Activated T-helper 1 cell treated with Interleukin-2 at 50 U/mL for 16 hours (primary cell): ENCODE measurements around the gene AUTS2.

Source experiments
- DNase-seq: peaks from one replicate; pipeline ENCODE4 v3.0.0-alpha.2; 2020; ENCODE audit warnings: low read depth

AUTS2 gene

DNA sequence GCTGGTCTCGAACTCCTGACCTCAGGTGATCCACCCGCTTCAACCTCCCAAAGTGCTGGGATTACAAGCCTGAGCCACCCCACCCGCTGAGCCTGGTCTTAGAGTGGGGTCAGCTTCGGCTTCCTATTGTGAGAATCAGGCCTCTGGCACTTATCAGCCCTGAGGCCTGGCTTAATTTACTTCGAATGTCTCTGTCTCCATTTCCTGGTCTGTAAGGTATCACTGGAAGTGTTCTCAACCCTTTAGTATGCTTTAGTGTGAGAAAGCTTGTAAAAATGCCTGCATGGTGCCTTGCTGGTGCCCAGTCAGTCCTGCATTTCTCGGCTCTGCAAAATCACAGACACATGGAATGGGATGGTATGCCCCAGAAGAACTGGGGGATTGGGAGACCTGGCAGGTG, 862.3 kb downstream of the AUTS2 start:
- DNase-seq, result no peak

GRCh38 chr7:70463352-70463938, 865.2 kb downstream of the AUTS2 start:
- DNase-seq, result no peak

- DNase-seq, result no peak
Observed at GRCh38 chr7:70466725-70467364, 868.6 kb downstream of the AUTS2 start.

- DNase-seq, result no peak
Observed at GRCh38 chr7:70470746-70471145, 872.5 kb downstream of the AUTS2 start.

DNA sequence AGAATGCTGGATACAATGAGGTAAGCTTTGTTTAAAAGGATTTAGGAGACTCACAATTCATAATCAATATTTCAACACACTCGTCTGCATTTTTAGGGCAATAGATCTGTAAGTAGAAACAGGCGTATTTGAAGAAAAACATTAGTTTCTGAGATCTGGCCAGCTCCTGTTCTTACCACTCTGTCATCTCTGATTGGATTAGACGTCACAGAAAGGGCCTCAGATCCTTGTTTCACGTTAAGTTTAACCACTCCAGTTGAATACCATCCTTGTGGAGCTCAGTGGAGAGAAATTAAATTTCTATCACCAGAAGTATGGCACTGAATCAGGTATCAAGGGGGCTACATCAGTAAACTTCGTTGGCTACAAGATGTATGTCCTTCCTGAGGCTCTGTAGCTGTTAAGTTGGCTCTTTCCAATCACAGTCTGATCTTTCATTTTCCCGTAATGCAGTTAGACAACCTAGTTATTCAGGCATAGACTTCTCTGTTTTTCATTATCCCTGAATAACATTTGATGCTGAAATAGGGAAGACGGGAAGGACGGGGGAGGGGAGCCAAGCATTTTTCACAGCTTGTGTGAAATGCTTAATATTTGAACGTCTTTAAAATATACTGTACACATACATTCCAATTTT, 874.4 kb downstream of the AUTS2 start:
- DNase-seq, result no peak

- DNase-seq, result no peak
Observed at GRCh38 chr7:70474639-70475234, 876.5 kb downstream of the AUTS2 start.

DNA sequence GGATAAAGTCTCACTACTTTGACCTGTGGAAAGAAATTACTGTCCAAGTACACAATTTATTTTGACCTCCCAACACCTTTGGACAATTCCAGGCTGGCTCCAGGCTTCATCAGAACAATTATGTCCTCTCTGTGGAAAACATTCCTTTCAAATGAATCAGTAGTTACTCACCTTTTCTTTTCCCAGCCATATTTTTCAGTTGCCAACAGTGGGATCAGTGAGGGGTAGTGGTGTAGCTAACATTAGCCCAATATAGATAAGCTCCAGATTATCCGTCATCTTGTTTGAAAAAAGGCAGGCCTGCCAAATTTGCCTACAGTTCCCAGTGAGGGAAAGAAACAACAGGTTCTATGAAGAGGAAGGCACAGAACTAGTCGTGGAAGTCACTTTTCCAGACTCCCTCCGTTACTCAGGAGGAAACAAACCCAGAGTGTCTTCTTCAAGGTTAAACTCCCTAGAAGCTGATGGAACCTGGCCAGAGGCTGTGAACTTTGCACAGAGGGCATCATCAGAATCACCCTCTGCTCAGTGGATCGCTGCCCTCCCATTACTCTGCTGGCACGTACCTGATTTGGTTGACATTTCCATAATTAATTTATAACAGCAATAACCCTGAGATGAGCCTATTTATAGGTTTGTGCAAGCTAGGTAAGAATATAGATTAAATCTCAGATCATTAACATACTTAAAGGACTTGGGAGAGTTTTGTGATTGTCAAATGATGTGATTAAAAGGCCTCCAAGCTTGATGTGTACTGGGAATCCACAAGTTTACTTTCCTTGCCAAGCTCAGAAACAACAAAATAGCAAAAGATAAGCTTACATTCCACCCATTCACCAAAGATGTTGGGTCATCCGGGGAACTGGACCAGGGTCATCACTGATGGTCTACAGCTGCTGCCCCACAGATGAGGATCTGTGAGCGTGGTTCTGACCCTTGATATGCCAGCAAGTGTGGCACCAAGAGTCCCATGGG, 879.0 kb downstream of the AUTS2 start:
- DNase-seq, result no peak

- DNase-seq, result no peak
Observed at GRCh38 chr7:70479153-70480021, 881.1 kb downstream of the AUTS2 start.

DNA sequence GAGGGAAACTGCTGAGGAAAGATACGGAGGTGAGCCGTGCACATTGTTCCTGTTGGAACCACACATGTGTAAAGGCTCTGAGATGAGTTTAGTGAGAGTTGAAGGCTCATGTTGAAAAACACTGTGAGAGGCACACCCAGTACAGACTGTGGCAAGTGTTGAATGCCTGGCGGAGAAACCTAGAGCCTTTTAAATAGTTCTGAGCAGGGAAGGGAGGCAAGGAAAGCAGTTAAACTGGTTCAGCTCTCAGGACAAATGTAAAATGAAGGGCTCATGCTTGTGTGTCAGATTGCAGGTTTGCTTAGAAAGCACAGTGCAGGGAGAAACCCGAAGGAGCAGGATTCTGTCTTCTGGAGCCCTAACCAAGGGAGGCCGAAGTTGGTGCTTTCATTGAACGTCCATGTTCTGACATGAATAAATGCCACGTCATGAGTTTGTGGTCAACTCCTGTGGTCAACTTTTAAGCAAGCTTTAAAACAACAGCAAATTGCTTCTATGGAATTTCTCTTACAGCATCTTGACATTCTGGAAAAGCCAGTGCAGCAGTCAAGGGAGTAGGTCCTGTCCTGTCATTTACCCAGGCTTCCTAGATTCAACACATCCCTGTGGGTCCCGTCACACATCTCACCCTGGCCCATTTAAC, 882.8 kb downstream of the AUTS2 start:
- no peak for DNase-seq

DNA sequence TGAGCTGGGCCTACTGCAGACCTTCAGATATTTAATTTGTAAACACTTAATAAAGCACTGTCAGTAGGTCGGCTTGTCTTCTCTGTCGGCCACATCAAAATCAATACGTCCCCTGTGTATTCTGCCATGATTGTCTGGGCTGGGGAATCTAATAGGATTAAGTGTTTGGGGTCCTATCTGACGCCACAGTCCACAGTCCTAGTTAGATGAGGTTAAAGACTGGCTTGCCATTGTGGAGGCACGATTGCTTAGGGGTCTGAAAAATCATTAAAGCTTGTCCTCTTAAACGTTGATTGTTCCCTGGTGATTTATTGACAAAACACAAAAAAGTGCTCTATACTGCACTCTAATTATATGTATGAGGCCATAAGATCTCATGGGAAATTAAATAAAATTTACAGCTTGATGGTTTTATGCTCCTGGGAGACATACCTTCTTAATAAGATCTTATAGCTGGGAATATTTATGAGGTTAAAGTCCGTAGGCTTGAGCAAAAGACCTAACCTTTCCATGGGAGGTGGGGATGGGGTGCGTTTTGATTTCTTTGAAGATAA, 883.4 kb downstream of the AUTS2 start:
- DNase-seq, result no peak

- no peak for DNase-seq
Observed at GRCh38 chr7:70484255-70484654, 886.0 kb downstream of the AUTS2 start.

DNA sequence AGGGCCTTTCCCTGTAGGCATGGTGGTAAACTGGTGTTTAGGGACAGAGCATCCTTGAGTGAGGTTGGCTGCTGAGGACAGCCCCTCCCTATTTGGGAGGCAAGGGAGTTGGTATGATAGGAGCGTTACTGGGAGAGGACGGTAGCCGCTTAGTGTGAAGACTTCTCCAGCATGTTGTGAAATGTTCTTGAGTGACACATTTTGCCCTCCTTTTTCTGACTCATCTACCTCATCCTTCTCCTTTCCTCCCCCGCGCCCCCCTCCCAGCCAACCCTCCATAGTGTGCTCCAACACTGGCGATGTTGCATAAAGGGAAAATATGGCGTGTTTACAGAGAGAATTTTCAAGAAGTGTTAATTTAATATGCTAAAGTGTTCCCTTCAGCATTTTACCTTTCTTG, 888.7 kb downstream of the AUTS2 start:
- no peak for DNase-seq

DNA sequence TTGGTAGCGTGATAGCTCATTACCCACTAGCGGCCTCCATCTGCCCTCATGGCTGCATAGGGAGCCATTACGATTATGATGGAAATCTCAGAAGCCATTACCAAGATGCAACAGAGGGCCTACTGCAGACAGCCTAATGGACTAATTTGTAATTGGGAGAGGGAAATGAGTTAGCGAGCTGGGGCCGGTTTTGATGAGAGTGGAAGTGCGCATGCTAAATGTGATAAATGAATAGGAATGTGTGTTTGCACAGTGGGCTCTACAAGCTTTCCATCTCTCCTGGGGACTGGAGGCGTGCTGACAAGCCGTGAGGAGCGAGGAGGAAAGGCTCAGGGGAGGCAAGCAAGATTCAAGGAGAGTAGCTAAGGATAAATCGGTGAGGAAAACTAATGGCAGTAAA, 889.2 kb downstream of the AUTS2 start:
- no peak for DNase-seq

- no peak for DNase-seq
Observed at GRCh38 chr7:70487886-70488285, 889.6 kb downstream of the AUTS2 start.

DNA sequence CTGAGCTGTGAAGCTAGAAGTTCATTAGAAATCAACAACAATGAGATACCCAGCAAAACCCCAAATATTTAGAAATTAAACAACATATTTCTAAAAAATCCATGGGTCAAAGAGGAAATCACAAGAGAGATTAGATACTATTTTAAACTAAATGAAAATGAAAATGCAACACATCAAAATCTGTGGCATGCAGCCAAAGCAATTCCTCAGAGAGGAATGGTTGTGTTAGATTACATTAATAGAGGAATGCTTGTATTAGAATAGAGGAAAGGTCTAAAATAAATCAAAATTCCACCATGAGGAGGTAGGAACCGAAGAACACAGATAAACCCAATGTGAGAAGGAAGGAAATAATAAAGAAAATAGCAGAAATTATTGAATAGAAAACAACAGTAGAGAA, 891.5 kb downstream of the AUTS2 start:
- DNase-seq, result no peak

- no peak for DNase-seq
Observed at GRCh38 chr7:70492625-70493024, 894.4 kb downstream of the AUTS2 start.

- no peak for DNase-seq
Observed at GRCh38 chr7:70494225-70495032, 896.2 kb downstream of the AUTS2 start.

- DNase-seq, result no peak
Observed at GRCh38 chr7:70495033-70495376, 896.7 kb downstream of the AUTS2 start.

- no peak for DNase-seq
Observed at GRCh38 chr7:70497793-70498192, 899.5 kb downstream of the AUTS2 start.
